ENCODE results near the gene CDK5RAP1. TPM values are rescaled to one million over a fixed set of nuclear protein-coding genes. Genes with fewer than 3 reads are reported as not detected.

Gene CDK5RAP1
- total and polyA plus RNA-seq, 12 donors: 16.9 to 42.6 (median 23.3) TPM

DNA sequence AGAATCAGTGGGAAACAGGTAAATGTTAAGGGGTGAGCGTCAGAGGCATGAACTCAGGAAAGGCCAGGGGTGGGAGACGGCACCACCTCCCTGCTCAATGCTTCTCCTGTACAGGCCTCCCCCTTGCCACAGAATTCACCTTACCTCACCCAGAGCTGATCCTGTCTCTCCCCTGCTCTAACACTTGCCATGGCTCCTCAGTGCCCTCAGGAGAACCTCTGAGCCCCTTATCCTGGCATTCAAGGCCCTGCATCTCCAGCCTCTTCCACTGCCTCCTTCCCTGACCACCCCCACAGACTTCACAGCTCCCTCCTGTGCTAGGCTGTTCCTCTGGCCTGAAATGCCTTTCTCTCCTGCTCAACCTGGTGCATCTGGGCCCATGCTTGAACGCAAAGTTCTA, 84.4 kb downstream of the CDK5RAP1 start:
- TF ChIP-seq, protein P1, sequence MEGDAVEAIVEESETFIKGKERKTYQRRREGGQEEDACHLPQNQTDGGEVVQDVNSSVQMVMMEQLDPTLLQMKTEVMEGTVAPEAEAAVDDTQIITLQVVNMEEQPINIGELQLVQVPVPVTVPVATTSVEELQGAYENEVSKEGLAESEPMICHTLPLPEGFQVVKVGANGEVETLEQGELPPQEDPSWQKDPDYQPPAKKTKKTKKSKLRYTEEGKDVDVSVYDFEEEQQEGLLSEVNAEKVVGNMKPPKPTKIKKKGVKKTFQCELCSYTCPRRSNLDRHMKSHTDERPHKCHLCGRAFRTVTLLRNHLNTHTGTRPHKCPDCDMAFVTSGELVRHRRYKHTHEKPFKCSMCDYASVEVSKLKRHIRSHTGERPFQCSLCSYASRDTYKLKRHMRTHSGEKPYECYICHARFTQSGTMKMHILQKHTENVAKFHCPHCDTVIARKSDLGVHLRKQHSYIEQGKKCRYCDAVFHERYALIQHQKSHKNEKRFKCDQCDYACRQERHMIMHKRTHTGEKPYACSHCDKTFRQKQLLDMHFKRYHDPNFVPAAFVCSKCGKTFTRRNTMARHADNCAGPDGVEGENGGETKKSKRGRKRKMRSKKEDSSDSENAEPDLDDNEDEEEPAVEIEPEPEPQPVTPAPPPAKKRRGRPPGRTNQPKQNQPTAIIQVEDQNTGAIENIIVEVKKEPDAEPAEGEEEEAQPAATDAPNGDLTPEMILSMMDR (IDR thresholded peaks at IDR 0.05): no peak
- Histone ChIP-seq H3K4me1 (no peaks in the 10 kb centered on the region), H3K4me3 (no peak overlapping the region), H3K9me3 (no peaks in the 10 kb centered on the region), H3K27ac (no peak overlapping the region), H3K36me3 (no peaks in the 10 kb centered on the region), H3K27me3 (peaks cover 0 to 44% (median 16%) of the 10 kb centered on the region in 7 donors)
- no peak for DNase-seq
- 83 to 87% methylated on average over 3 of the region's 3 CpGs for WGBS, 2 donors
- intact Hi-C loops (cut with DNase I): no loop called here
- ATAC-seq: no peak

DNA sequence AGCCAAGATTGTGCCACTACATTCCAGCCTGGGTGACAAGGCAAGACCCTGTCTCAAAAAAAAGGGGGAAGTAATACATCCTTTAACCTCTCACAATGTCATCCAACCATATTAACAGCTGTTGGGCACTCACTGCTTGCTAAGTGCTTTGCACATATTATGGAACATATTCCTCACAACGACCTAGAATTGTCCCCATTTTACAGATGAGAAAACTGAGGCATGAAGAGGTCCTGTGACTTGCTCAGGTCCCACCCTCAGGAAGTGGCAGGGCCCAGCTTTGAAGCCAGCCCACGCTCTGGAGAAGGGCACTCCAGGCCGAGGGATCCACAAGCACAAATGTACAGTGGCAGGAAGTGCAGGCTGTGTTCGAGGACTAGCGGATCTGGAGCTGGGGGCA, 85.0 kb downstream of the CDK5RAP1 start:
- 61 to 68% methylated on average over 5 of the region's 5 CpGs for WGBS, 2 donors
- TF ChIP-seq, protein P1 (IDR thresholded peaks at IDR 0.05): no peak
- intact Hi-C loops (cut with DNase I): no loop called here

DNA sequence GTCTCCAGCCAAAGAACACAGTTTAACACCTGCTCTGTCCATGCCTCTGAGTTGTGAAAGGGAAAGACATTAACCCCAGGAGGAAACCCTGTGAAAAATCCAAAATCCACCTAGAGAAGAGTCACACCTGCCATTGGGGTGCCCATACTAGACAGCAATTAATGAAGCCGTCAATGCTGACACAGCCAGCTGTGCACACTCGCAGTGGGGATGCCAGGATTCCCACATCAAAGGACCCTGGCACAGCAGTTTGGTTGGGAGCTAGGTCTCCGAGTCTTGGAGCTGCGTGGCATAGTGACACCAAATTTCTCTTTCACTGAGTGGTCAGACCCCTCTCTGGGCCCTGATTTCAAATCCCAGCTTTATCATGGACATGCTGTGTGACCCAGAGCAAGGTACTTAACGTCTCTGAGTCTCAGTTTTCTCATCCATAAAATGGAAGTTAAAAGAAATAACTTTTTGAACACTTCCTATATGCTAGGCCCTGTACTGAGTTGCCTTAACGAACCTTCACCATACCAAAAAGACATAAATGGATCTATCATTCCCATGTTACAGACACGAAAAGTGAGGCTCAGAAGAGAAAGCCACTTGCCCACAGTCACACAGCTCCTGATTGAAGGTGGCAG, 87.5 kb downstream of the CDK5RAP1 start:
- TF ChIP-seq, protein P1 (IDR thresholded peaks at IDR 0.05): no peak

More for the DNA sequence above, 85.0 kb downstream of the CDK5RAP1 start:
- Histone ChIP-seq H3K4me1 (no peaks in the 10 kb centered on the region), H3K27ac (no peak overlapping the region), H3K4me3 (no peak overlapping the region), H3K9me3 (no peaks in the 10 kb centered on the region), H3K27me3 (peaks cover 0 to 44% (median 16%) of the 10 kb centered on the region in 7 donors), H3K36me3 (no peaks in the 10 kb centered on the region)
- ATAC-seq (no peak), DNase-seq (no peak)

DNA sequence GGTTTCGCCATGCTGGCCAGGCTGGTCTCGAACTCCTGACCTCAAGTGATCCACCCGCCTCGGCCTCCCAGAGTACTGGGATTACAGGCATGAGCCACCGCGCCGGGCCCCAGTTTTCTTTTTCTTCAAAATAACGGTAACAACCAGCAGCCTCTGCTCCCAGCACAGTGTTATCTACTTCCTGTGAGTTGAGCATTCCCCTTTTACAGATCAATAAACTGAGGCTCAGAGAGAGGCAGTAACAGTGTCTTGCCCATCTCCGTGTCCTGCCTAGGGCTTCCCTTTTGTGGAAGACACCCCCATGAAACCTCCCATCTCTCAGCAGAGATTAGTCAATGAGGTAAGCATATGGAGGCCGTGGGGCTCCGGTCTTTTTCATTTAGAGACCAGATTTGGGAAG, 88.7 kb downstream of the CDK5RAP1 start:
- TF ChIP-seq, protein P1 (IDR thresholded peaks at IDR 0.05): no peak
- Histone ChIP-seq H3K4me3 (no peak overlapping the region), H3K9me3 (no peaks in the 10 kb centered on the region), H3K4me1 (no peaks in the 10 kb centered on the region), H3K27me3 (peaks cover 0 to 20% (median 5%) of the 10 kb centered on the region in 7 donors), H3K36me3 (no peaks in the 10 kb centered on the region), H3K27ac (no peak overlapping the region)
- DNase-seq: no peak
- ATAC-seq: no peak
- 86 to 88% methylated on average over 11 of the region's 11 CpGs for WGBS, 2 donors
- intact Hi-C loops (cut with DNase I): no loop called here

More for the DNA sequence above, 87.5 kb downstream of the CDK5RAP1 start:
- intact Hi-C loops (cut with DNase I): no loop called here
- DNase-seq (no peak), ATAC-seq (no peak)
- no peaks in the 10 kb centered on the region for H3K9me3 ChIP-seq
- WGBS, 2 donors: 85 to 87% methylated on average over 7 of the region's 7 CpGs
- no peak overlapping the region for H3K4me3 ChIP-seq
- H3K36me3 ChIP-seq: no peaks in the 10 kb centered on the region
- peaks cover 0 to 31% (median 5%) of the 10 kb centered on the region in 7 donors for H3K27me3 ChIP-seq
- no peaks in the 10 kb centered on the region for H3K4me1 ChIP-seq
- H3K27ac ChIP-seq: no peak overlapping the region

Data from heart right ventricle (tissue), 16 donors.